ENCODE measurements around the gene VAV3. TPM values are rescaled to one million over a fixed set of nuclear protein-coding genes. Genes with fewer than 3 reads are reported as not detected.

The VAV3 gene
- total RNA-seq, 2 experiments from 2014 or later, result 1.2 to 1.3 TPM

- Mint-ChIP-seq H3K36me3 (ENCODE audit: low read depth) (no peaks in the 10 kb centered on the region), H3K27ac (no peak overlapping the region), H3K4me1 (no peaks in the 10 kb centered on the region), H3K4me3 (no peak overlapping the region), H3K27me3 (no peaks in the 10 kb centered on the region), H3K9me3 (no peaks in the 10 kb centered on the region)
- no peak for DNase-seq
- ChIA-PET POLR2A (no interaction called here), CTCF (interaction anchor here (0.7 kb wide), 1 partner anchor 23 kb away, joined by 3 read pairs; no protein-coding TSS in a partner anchor)
These were observed 27.4 kb upstream of the VAV3 start for GRCh38 chr1:107992347-107992746.

GRCh38 chr1:107991371-107992066, 26.5 kb upstream of the VAV3 start:
- Mint-ChIP-seq H3K27ac (no peak overlapping the region), H3K36me3 (ENCODE audit: low read depth) (no peaks in the 10 kb centered on the region), H3K27me3 (no peaks in the 10 kb centered on the region), H3K4me1 (no peaks in the 10 kb centered on the region), H3K4me3 (no peak overlapping the region), H3K9me3 (no peaks in the 10 kb centered on the region)
- DNase-seq, result no peak
- CTCF ChIA-PET, result no interaction called here
- POLR2A ChIA-PET, result no interaction called here

GRCh38 chr1:107990606-107991005, 25.6 kb upstream of the VAV3 start:
- H3K4me1 Mint-ChIP-seq, result no peaks in the 10 kb centered on the region
- ChIA-PET CTCF (no interaction called here), POLR2A (no interaction called here)

GRCh38 chr1:107981277-107981676, 16.3 kb upstream of the VAV3 start:
- DNase-seq, result no peak
- ChIA-PET POLR2A (no interaction called here), CTCF (no interaction called here)
- H3K9me3 Mint-ChIP-seq, result no peaks in the 10 kb centered on the region
- H3K4me3 Mint-ChIP-seq, result no peak overlapping the region
- H3K27ac Mint-ChIP-seq, result no peak overlapping the region
- H3K27me3 Mint-ChIP-seq, result peaks cover 4% of the 10 kb centered on the region
- no peaks in the 10 kb centered on the region for H3K4me1 Mint-ChIP-seq
- no peaks in the 10 kb centered on the region for H3K36me3 Mint-ChIP-seq (ENCODE audit: low read depth)

More at GRCh38 chr1:107990606-107991005, 25.6 kb upstream of the VAV3 start:
- no peaks in the 10 kb centered on the region for H3K36me3 Mint-ChIP-seq (ENCODE audit: low read depth)
- H3K27me3 Mint-ChIP-seq, result no peaks in the 10 kb centered on the region
- no peaks in the 10 kb centered on the region for H3K9me3 Mint-ChIP-seq
- H3K4me3 Mint-ChIP-seq, result no peak overlapping the region
- DNase-seq, result no peak
- H3K27ac Mint-ChIP-seq, result no peak overlapping the region

- no peak for DNase-seq
- no peaks in the 10 kb centered on the region for H3K36me3 Mint-ChIP-seq (ENCODE audit: low read depth)
- H3K9me3 Mint-ChIP-seq, result no peaks in the 10 kb centered on the region
- peaks cover 4% of the 10 kb centered on the region for H3K27me3 Mint-ChIP-seq
- ChIA-PET CTCF (no interaction called here), POLR2A (no interaction called here)
- no peak overlapping the region for H3K27ac Mint-ChIP-seq
- no peaks in the 10 kb centered on the region for H3K4me1 Mint-ChIP-seq
- H3K4me3 Mint-ChIP-seq, result no peak overlapping the region
These were observed 14.9 kb upstream of the VAV3 start for GRCh38 chr1:107979926-107980325.

GRCh38 chr1:107979088-107979487, 14.1 kb upstream of the VAV3 start:
- H3K27ac Mint-ChIP-seq, result no peak overlapping the region
- H3K4me1 Mint-ChIP-seq, result no peaks in the 10 kb centered on the region
- no peak overlapping the region for H3K4me3 Mint-ChIP-seq
- DNase-seq, result no peak
- ChIA-PET CTCF (interaction anchor here (0.7 kb wide), 1 partner anchor 369 kb away, joined by 3 read pairs; no protein-coding TSS in a partner anchor), POLR2A (no interaction called here)
- peaks cover 4% of the 10 kb centered on the region for H3K27me3 Mint-ChIP-seq
- no peaks in the 10 kb centered on the region for H3K9me3 Mint-ChIP-seq
- H3K36me3 Mint-ChIP-seq (ENCODE audit: low read depth), result no peaks in the 10 kb centered on the region

- CTCF ChIA-PET, result interaction anchor here (0.9 kb wide), 1 partner anchor 11 kb away, joined by 3 read pairs; no protein-coding TSS in a partner anchor
- Mint-ChIP-seq H3K27me3 (peaks cover 7% of the 10 kb centered on the region), H3K9me3 (no peaks in the 10 kb centered on the region), H3K4me3 (no peak overlapping the region), H3K27ac (no peak overlapping the region), H3K4me1 (no peaks in the 10 kb centered on the region), H3K36me3 (ENCODE audit: low read depth) (no peaks in the 10 kb centered on the region)
- DNase-seq, result no peak
- POLR2A ChIA-PET, result no interaction called here
These were observed 11.9 kb upstream of the VAV3 start for GRCh38 chr1:107976836-107977235.

GRCh38 chr1:107976431-107976830, 11.5 kb upstream of the VAV3 start:
- no peaks in the 10 kb centered on the region for H3K4me1 Mint-ChIP-seq
- CTCF ChIA-PET, result interaction anchor here (0.9 kb wide), 1 partner anchor 11 kb away, joined by 3 read pairs; no protein-coding TSS in a partner anchor
- POLR2A ChIA-PET, result no interaction called here

GRCh38 chr1:107975851-107976250, 10.9 kb upstream of the VAV3 start:
- H3K4me1 Mint-ChIP-seq, result no peaks in the 10 kb centered on the region

More at GRCh38 chr1:107976431-107976830, 11.5 kb upstream of the VAV3 start:
- Mint-ChIP-seq H3K9me3 (no peaks in the 10 kb centered on the region), H3K4me3 (no peak overlapping the region), H3K27ac (no peak overlapping the region), H3K27me3 (peaks cover 6% of the 10 kb centered on the region), H3K36me3 (ENCODE audit: low read depth) (no peaks in the 10 kb centered on the region)
- DNase-seq, result no peak

GRCh38 chr1:107974090-107974489, 9.1 kb upstream of the VAV3 start:
- Mint-ChIP-seq H3K27me3 (peaks cover 3% of the 10 kb centered on the region), H3K36me3 (ENCODE audit: low read depth) (no peaks in the 10 kb centered on the region), H3K4me1 (no peaks in the 10 kb centered on the region), H3K4me3 (no peak overlapping the region), H3K9me3 (no peaks in the 10 kb centered on the region), H3K27ac (no peak overlapping the region)
- ChIA-PET CTCF (interaction anchor here (1.1 kb wide), 1 partner anchor 25 kb away, joined by 3 read pairs; no protein-coding TSS in a partner anchor), POLR2A (no interaction called here)
- DNase-seq, result no peak

More at GRCh38 chr1:107975851-107976250, 10.9 kb upstream of the VAV3 start:
- Mint-ChIP-seq H3K4me3 (no peak overlapping the region), H3K36me3 (ENCODE audit: low read depth) (no peaks in the 10 kb centered on the region), H3K27ac (no peak overlapping the region), H3K27me3 (peaks cover 6% of the 10 kb centered on the region), H3K9me3 (no peaks in the 10 kb centered on the region)
- DNase-seq, result no peak
- POLR2A ChIA-PET, result no interaction called here
- CTCF ChIA-PET, result interaction anchor here (0.9 kb wide), 1 partner anchor 10 kb away, joined by 3 read pairs; no protein-coding TSS in a partner anchor

GRCh38 chr1:107972391-107973180, 7.6 kb upstream of the VAV3 start:
- Mint-ChIP-seq H3K4me3 (no peak overlapping the region), H3K36me3 (ENCODE audit: low read depth) (no peaks in the 10 kb centered on the region), H3K27ac (no peak overlapping the region), H3K4me1 (no peaks in the 10 kb centered on the region), H3K9me3 (no peaks in the 10 kb centered on the region), H3K27me3 (peaks cover 3% of the 10 kb centered on the region)
- ChIA-PET POLR2A (no interaction called here), CTCF (no interaction called here)
- no peak for DNase-seq

GRCh38 chr1:107966550-107966949, 1.6 kb upstream of the VAV3 start:
- DNase-seq, result no peak
- CTCF ChIA-PET, result no interaction called here
- peaks cover 5% of the 10 kb centered on the region for H3K27me3 Mint-ChIP-seq
- H3K36me3 Mint-ChIP-seq (ENCODE audit: low read depth), result no peaks in the 10 kb centered on the region
- H3K4me3 Mint-ChIP-seq, result peak overlapping the region; percentile 22
- POLR2A ChIA-PET, result no interaction called here
- H3K9me3 Mint-ChIP-seq, result no peaks in the 10 kb centered on the region
- no peak overlapping the region for H3K27ac Mint-ChIP-seq
- peaks cover 32% of the 10 kb centered on the region for H3K4me1 Mint-ChIP-seq
